Tibial nerve (tissue), 4 donors: ENCODE measurements around the gene ZKSCAN4. TPM values are rescaled to one million over a fixed set of nuclear protein-coding genes. Genes with fewer than 3 reads are reported as not detected.

Experiments
- DNase-seq, 2 donors: peaks; one replicate each; pipeline ENCODE4 v3.0.0-alpha.2; 2019; ENCODE audit warnings: low spot score in 2 of 2
- H3K27ac ChIP-seq, 4 donors: fragments of 200-600 bp; sonication (generic) in 3 of 4; one replicate each; pipeline ENCODE4 v1.5.1; 2017 to 2019; ENCODE audit warnings: mild to moderate bottlenecking in 1 of 4
- H3K27me3 ChIP-seq, 2 donors: fragments of 200-600 bp; sonication (generic) in 1 of 2; one replicate each; pipeline versions ENCODE4 v1.5.1 to v1.6.0; 2017 to 2019
- H3K36me3 ChIP-seq, 3 donors: fragments of 200-600 bp; sonication (generic); one replicate each; pipeline ENCODE4 v1.5.1; 2018 to 2019
- H3K4me1 ChIP-seq, 4 donors: fragments of 200-600 bp; sonication (generic) in 3 of 4; one replicate each; pipeline ENCODE4 v1.5.1; 2017 to 2019
- H3K4me3 ChIP-seq, 4 donors: fragments of 200-600 bp; sonication (generic) in 3 of 4; one replicate each; pipeline ENCODE4 v1.5.1; 2017 to 2019; ENCODE audit warnings: mild to moderate bottlenecking in 1 of 4, moderate library complexity in 1 of 4
- H3K9me3 ChIP-seq, 4 donors: fragments of 200-600 bp; sonication (generic) in 3 of 4; one replicate each; pipeline ENCODE4 v1.5.1; 2017 to 2019
- EP300 ChIP-seq, 2 donors: sonication (generic); formaldehyde crosslinking; IDR thresholded peaks; one replicate each; pipeline ENCODE4 v1.6.1; 2017; ENCODE audit warnings: antibody characterized with exemption in 2 of 2, mild to moderate bottlenecking in 1 of 2
- POLR2A ChIP-seq, 2 donors: fragments of 450-650 bp; IDR thresholded peaks; one replicate each; pipeline ENCODE4 v1.6.1; 2017; ENCODE audit warnings: antibody characterized with exemption in 2 of 2, mild to moderate bottlenecking in 2 of 2, moderate library complexity in 2 of 2
- WGBS, 2 donors: methylation state at CpG; one replicate each; pipeline ENCODE4 v1.1.5; 2018; 5-methylcytosine and 5-hydroxymethylcytosine counted together
- total RNA-seq, 4 donors: library from RNA; depleted of rRNA; stranded (reverse); fragments of >200 nt; gene quantifications; one replicate each; pipeline ENCODE4 v1.1.0, GENCODE V29; 2016
- TF ChIP-seq, protein P1 (sequence below), 5 experiments: fragments of 200-600 bp in 3 of 5; fragments of 450-650 bp in 2 of 5; sonication (generic) in 3 of 5; IDR thresholded peaks; one replicate each; pipeline ENCODE4 v1.5.1; 2016 to 2019; ENCODE audit warnings: antibody characterized with exemption in 5 of 5, mild to moderate bottlenecking in 3 of 5, moderate library complexity in 2 of 5

ZKSCAN4 gene
- total RNA-seq, 4 donors from 2014 or later = 3.5 to 9.2 (median 7.3) TPM

DNA sequence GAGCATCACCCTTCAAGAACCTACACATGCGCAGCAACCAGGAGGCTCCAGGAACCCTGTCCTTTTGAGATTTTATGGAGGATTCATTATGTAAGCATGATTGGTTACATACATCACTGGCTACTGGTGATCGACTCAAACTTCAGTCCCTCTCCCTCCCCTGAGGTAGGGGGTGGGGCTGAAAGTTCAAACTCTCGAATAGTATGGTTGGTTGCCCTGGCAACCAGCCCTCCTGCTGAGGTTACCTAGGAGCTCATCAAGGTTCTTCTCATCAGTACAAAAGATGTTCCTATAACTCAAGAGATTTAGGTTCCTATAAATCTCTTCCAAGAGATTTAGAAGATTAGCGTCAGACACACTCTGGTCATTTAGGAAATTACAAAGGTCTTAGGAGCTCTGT lies 48.9 kb downstream of the ZKSCAN4 start:
- no peak for DNase-seq
- no peak overlapping the region for H3K27ac ChIP-seq
- no peaks in the 10 kb centered on the region for H3K36me3 ChIP-seq
- no peak overlapping the region for H3K4me3 ChIP-seq
- peaks cover 0 to 16% (median 0%) of the 10 kb centered on the region in 4 donors for H3K9me3 ChIP-seq
- 33 to 40% methylated on average over 4 of the region's 4 CpGs for WGBS, 2 donors
- H3K4me1 ChIP-seq = peaks cover 0 to 14% (median 7%) of the 10 kb centered on the region in 4 donors
- peaks cover 0 to 52% of the 10 kb centered on the region in 2 donors for H3K27me3 ChIP-seq
- TF ChIP-seq EP300 (IDR thresholded peaks at IDR 0.05) = no peak
- TF ChIP-seq POLR2A (IDR thresholded peaks at IDR 0.05) = no peak
- TF ChIP-seq, protein P1, sequence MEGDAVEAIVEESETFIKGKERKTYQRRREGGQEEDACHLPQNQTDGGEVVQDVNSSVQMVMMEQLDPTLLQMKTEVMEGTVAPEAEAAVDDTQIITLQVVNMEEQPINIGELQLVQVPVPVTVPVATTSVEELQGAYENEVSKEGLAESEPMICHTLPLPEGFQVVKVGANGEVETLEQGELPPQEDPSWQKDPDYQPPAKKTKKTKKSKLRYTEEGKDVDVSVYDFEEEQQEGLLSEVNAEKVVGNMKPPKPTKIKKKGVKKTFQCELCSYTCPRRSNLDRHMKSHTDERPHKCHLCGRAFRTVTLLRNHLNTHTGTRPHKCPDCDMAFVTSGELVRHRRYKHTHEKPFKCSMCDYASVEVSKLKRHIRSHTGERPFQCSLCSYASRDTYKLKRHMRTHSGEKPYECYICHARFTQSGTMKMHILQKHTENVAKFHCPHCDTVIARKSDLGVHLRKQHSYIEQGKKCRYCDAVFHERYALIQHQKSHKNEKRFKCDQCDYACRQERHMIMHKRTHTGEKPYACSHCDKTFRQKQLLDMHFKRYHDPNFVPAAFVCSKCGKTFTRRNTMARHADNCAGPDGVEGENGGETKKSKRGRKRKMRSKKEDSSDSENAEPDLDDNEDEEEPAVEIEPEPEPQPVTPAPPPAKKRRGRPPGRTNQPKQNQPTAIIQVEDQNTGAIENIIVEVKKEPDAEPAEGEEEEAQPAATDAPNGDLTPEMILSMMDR (IDR thresholded peaks at IDR 0.05) = no peak

DNA sequence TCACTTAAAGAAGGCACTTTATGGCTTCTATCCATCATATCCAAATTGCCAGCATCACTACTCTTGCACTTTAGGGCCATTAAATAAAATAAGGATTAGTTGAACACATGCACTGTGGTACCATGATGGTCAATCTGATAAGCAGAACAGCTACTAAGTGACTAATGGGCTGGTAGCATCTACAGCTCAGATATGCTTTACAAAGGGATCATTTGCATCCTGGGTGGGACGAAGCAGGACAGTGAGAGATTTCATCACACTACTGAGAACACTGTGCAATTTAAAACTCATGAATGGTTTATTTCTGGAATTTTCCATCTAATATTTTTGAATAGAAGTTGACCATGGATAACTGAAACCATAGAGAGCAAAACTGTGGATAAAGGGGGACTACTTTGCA lies 52.0 kb downstream of the ZKSCAN4 start:
- peaks cover 0 to 20% of the 10 kb centered on the region in 2 donors for H3K27me3 ChIP-seq
- TF ChIP-seq, protein P1 (IDR thresholded peaks at IDR 0.05) = no peak
- TF ChIP-seq EP300 (IDR thresholded peaks at IDR 0.05) (no peak), POLR2A (IDR thresholded peaks at IDR 0.05) (no peak)
- H3K36me3 ChIP-seq = no peaks in the 10 kb centered on the region
- H3K4me1 ChIP-seq = no peaks in the 10 kb centered on the region
- no peak overlapping the region for H3K4me3 ChIP-seq
- WGBS, 2 donors = 58 to 61% methylated on average over 1 of the region's 1 CpG
- no peak overlapping the region for H3K27ac ChIP-seq
- DNase-seq = no peak
- H3K9me3 ChIP-seq = peaks cover 0 to 35% (median 2%) of the 10 kb centered on the region in 4 donors

Other genes starting within 250 kb of the ZKSCAN4 start
- gene ZNF165, start 171.7 kb downstream of the ZKSCAN4 start, total RNA-seq = 1 to 10 TPM in 1 of 4 donors, under 1 TPM in 3; 0.30 to 2.2 (median 0.43) TPM
- gene ZSCAN16, start 127.7 kb downstream of the ZKSCAN4 start, total RNA-seq = 1 to 10 TPM in 3 of 4 donors, under 1 TPM in 1; 0.78 to 9.9 (median 3.6) TPM
- 10 to 100 TPM; 19.8 to 38.4 (median 24.8) TPM for gene ZKSCAN8, start 110.4 kb downstream of the ZKSCAN4 start, total RNA-seq
- gene ZSCAN9, start 27.0 kb downstream of the ZKSCAN4 start, total RNA-seq = 10 to 100 TPM; 11.9 to 22.2 (median 14.2) TPM
- 1 to 10 TPM; 1.2 to 4.2 (median 1.8) TPM for gene NKAPL, start 7.0 kb upstream of the ZKSCAN4 start, total RNA-seq
- gene ZSCAN26, start 14.9 kb upstream of the ZKSCAN4 start, total RNA-seq = 10 to 100 TPM; 12.2 to 38.2 (median 23.7) TPM
- gene PGBD1, start 29.3 kb upstream of the ZKSCAN4 start, total RNA-seq = 1 to 10 TPM; 5.0 to 6.9 (median 6.5) TPM
- gene ZSCAN31, start 83.9 kb upstream of the ZKSCAN4 start, total RNA-seq = 10 to 100 TPM in 2 of 4 donors, 1 to 10 TPM in 2; 6.3 to 12.8 (median 9.2) TPM
- gene ZKSCAN3, start 97.7 kb upstream of the ZKSCAN4 start, total RNA-seq = 10 to 100 TPM in 1 of 4 donors, 1 to 10 TPM in 3; 4.5 to 15.1 (median 7.1) TPM
- gene ZSCAN12, start 147.5 kb upstream of the ZKSCAN4 start, total RNA-seq = 1 to 10 TPM; 4.7 to 7.8 (median 7.2) TPM
- 1 to 10 TPM; 1.5 to 6.6 (median 2.6) TPM for gene ZSCAN23, start 191.2 kb upstream of the ZKSCAN4 start, total RNA-seq